ES-I3 (cell line): ENCODE measurements around the gene RANBP6.
"Not testable (repeated sequence)": the region's sequence is repeated elsewhere in the genome, so short reads cannot be mapped to it uniquely, and the experiment has no call there.

Experiments
- H3K36me3 ChIP-seq: 2 replicates; pipeline ENCODE4 v1.6.1; 2013; ENCODE audit warnings: mild to moderate bottlenecking, low read length, control low read depth, moderate library complexity; ENCODE audit not compliant: insufficient read depth
- H3K4me1 ChIP-seq: 2 replicates; pipeline ENCODE4 v1.6.1; 2013; ENCODE audit warnings: mild to moderate bottlenecking, control low read depth, low read length; ENCODE audit not compliant: insufficient read depth
- H3K9ac ChIP-seq: 2 replicates; pipeline ENCODE4 v1.6.1; 2013; ENCODE audit warnings: low read depth, mild to moderate bottlenecking, low read length, moderate library complexity
- H3K9me3 ChIP-seq: 2 replicates; pipeline ENCODE4 v1.6.1; 2013; ENCODE audit warnings: mild to moderate bottlenecking, low read length, moderate library complexity; ENCODE audit not compliant: control insufficient read depth, insufficient read depth

RANBP6 gene

DNA sequence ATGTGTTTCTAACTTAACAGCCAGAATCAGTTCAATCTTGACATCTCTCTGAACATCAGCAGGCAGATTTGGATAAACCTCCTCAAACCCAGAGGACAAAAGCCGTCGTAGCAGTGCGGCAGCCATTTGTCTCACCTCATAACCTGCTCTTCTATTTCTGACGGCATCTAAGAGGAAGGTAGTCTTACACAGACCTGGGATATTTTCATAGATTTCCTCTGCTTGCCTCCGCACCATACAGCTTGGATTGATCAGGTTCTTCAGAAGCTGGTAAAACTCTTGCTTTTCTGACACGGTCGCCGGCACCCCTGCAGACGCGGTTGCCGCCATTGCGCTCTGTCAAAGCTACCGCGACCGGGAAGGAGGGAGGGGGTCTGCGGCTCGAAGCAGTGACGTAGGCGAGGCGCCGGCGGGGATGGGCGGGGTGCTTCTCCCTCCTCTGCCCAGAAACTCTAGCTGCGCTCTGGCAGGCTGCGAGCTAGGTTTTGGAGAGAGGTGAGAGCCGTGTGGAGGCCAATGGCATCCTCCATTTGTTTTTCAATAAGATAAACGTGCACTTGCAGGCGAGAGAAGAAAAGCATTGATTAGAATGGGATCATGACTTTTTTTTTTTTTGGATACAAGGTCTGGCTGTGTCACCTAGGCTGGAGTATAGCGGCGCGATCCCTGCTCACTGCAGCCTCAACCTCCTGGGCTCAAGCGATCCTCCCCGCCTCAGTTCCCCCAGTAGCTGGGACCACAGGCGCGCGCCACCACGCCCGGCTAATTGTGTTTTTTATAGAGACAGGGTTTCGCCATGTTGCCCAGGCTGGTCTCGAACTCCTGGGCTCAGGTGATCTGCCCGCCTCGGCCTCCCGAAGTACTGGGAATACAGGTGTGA, at the start of gene RANBP6:
RANBP6 (minus strand) TSS at position 347 of the 880 bp plus-strand sequence; CDS start at position 330, 17 bp downstream.
- 0 out of 2 replicates have a peak, but pooled peaks cover 7% of the 10 kb centered on the region for H3K4me1 ChIP-seq
- H3K9me3 ChIP-seq: no peaks in the 10 kb centered on the region
- H3K9ac ChIP-seq: peak within 1 kb of the TSS; percentile 97
- H3K36me3 ChIP-seq: peaks cover 10% of the 10 kb centered on the region

DNA sequence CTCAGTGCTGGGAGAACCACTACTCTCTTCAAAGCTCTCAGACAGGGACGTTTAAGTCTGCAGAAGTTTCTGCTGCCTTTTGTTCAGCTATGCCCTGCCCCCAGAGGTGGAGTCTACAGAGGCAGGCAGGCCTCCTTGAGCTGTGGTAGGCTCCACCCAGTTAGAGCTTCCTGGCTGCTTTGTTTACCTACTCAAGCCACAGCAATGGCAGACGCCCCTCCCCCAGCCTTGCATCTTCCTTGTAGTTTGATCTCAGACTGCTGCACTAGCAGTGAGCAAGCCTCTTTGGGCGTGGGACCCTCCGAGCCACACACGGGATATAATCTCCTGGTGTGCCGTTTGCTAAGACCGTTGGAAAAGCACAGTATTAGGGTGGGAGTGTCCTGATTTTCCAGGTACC, 47.7 kb upstream of the RANBP6 start:
- H3K9me3 ChIP-seq, H3K4me1 ChIP-seq, H3K36me3 ChIP-seq: not testable (repeated sequence)

GRCh38 chr9:6055666-6056065, 40.2 kb upstream of the RANBP6 start:
- Histone ChIP-seq H3K9ac (no peak overlapping the region), H3K36me3 (no peaks in the 10 kb centered on the region), H3K9me3 (no peaks in the 10 kb centered on the region), H3K4me1 (peaks cover 9% of the 10 kb centered on the region)

More for the DNA sequence above, 47.7 kb upstream of the RANBP6 start:
- not testable (repeated sequence) for H3K9ac ChIP-seq

DNA sequence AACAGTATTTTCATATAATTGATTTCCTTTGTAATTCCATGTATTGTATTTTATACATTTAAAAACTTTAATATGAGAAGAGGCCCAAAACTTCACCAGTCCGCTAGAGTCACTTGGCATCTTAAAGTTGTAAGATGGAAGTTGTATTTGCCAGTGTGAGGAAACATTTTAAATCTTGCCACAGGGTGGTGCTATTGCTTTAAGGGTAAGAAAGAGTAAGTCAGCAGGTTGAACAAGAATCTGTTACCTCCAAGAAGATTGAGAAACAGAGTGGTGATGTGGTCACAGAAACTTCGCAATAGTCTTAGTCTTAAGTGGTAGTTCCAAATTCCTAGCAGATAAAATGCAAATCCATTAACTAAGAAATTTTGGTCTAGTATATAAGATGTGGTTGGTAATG, 39.8 kb upstream of the RANBP6 start:
- Histone ChIP-seq H3K9me3 (no peaks in the 10 kb centered on the region), H3K9ac (no peak overlapping the region), H3K4me1 (peaks cover 9% of the 10 kb centered on the region), H3K36me3 (no peaks in the 10 kb centered on the region)

- no peak overlapping the region for H3K9ac ChIP-seq
- no peaks in the 10 kb centered on the region for H3K36me3 ChIP-seq
- H3K4me1 ChIP-seq: peaks cover 9% of the 10 kb centered on the region
- no peaks in the 10 kb centered on the region for H3K9me3 ChIP-seq
Measured at GRCh38 chr9:6054280-6055099, 39.1 kb upstream of the RANBP6 start.

- no peak overlapping the region for H3K9ac ChIP-seq
- peaks cover 9% of the 10 kb centered on the region for H3K4me1 ChIP-seq
- no peaks in the 10 kb centered on the region for H3K9me3 ChIP-seq
- H3K36me3 ChIP-seq: no peaks in the 10 kb centered on the region
Measured at GRCh38 chr9:6052293-6052919, 37.0 kb upstream of the RANBP6 start.

- Histone ChIP-seq H3K9me3 (no peaks in the 10 kb centered on the region), H3K9ac (no peak overlapping the region), H3K36me3 (no peaks in the 10 kb centered on the region), H3K4me1 (peaks cover 9% of the 10 kb centered on the region)
Measured at GRCh38 chr9:6051511-6051950, 36.1 kb upstream of the RANBP6 start.

- H3K36me3 ChIP-seq: no peaks in the 10 kb centered on the region
- H3K9ac ChIP-seq: no peak overlapping the region
- H3K4me1 ChIP-seq: peaks cover 9% of the 10 kb centered on the region
- H3K9me3 ChIP-seq: no peaks in the 10 kb centered on the region
Measured at GRCh38 chr9:6049798-6050197, 34.4 kb upstream of the RANBP6 start.

DNA sequence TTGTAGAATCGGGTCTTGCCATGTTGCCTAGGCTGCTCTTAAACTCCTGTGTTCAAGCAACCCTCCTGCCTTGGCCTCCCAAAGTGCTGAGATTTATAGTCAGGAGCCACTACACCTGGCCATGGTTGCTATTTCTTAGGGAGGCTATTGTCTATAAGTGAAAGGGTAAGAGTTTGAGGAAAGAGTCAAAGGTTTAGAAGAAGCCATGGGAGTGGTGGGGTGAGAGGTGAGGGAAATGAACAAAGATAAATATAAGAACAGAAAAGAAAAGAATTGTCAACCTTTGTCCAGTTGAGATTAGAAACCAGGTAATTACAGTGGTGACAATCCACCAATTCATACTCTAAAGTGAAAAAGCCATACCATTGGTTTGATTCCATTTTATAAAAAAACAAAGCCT, 32.6 kb upstream of the RANBP6 start:
- H3K36me3 ChIP-seq: no peaks in the 10 kb centered on the region
- H3K9ac ChIP-seq: no peak overlapping the region
- no peaks in the 10 kb centered on the region for H3K9me3 ChIP-seq
- H3K4me1 ChIP-seq: peaks cover 4% of the 10 kb centered on the region

DNA sequence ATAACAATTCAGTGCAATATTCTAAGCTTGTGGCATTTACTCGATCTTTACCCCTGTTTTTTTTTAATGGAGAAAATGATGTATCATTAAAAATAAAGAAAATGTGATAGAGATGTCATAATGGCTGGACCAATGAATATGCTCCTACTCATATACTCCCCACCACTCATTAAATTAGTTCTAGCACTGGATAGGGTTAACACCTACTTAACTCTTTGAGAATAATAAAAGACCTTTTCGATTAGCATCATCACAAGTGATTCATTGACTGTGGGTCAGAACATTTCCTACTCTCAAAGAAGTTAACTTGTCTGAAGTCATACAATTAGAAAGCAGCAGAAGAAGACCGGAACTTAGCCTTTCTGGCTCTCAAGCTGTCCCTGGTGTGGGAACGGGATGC, 31.6 kb upstream of the RANBP6 start:
- Histone ChIP-seq H3K9ac (no peak overlapping the region), H3K9me3 (no peaks in the 10 kb centered on the region), H3K36me3 (no peaks in the 10 kb centered on the region), H3K4me1 (no peaks in the 10 kb centered on the region)

DNA sequence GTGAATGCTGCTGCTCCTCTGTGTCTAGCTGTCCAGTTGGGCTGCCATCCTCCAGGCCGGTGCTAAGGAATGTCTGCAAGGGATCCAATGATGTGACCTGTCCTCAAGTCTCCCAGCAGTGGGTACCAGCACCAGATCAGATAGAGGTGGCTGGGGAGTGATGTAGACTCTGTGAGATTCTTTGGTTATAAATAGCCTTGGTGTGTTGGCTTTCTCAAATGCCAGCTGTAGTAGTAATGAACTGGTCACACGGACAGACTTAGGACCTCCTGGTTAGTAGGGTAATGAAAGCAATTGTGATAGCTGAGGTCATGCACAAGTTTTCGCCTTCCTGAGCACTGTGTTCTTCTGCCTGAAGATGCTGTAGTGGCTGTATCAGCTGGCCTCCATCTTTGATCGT, 29.9 kb upstream of the RANBP6 start:
- no peaks in the 10 kb centered on the region for H3K4me1 ChIP-seq
- H3K36me3 ChIP-seq: no peaks in the 10 kb centered on the region
- H3K9ac ChIP-seq: no peak overlapping the region
- no peaks in the 10 kb centered on the region for H3K9me3 ChIP-seq

DNA sequence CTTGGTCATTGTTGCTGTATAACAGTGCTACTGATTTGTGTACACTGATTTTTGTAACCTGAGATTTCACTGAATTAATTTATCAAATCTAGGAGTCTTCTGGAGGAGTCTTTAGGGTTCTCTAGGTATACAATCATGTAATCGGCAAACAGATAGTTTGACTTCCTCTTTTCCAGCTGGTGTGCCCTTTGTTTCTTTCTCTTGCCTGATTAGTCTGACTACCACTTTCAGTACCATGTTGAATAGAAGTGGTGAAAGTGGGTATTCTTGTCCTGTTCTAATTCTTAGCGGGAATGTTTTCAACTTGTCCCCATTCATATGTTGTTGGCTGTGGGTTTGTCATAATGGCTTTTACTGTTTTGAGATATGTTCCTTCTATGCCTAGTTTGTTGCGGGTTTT, 24.7 kb upstream of the RANBP6 start:
- no peak overlapping the region for H3K9ac ChIP-seq

GRCh38 chr9:6036391-6036790, 21.0 kb upstream of the RANBP6 start:
- Histone ChIP-seq H3K4me1 (no peaks in the 10 kb centered on the region), H3K9ac (no peak overlapping the region), H3K36me3 (no peaks in the 10 kb centered on the region), H3K9me3 (no peaks in the 10 kb centered on the region)

More for the DNA sequence above, 24.7 kb upstream of the RANBP6 start:
- Histone ChIP-seq H3K4me1 (no peaks in the 10 kb centered on the region), H3K9me3 (no peaks in the 10 kb centered on the region), H3K36me3 (no peaks in the 10 kb centered on the region)

- H3K9me3 ChIP-seq: no peaks in the 10 kb centered on the region
- H3K36me3 ChIP-seq: no peaks in the 10 kb centered on the region
- no peak overlapping the region for H3K9ac ChIP-seq
- H3K4me1 ChIP-seq: no peaks in the 10 kb centered on the region
Measured at GRCh38 chr9:6034954-6035353, 19.5 kb upstream of the RANBP6 start.
